HG03060 (cell line): ENCODE measurements around the gene ZNF775.

Experiments
- ATAC-seq: cut with Tn5 transposase; IDR thresholded peaks from one replicate; pipeline ENCODE4 v1.9.1; 2021; ENCODE audit warnings: low read depth, moderate number of reproducible peaks; ENCODE audit not compliant: unreplicated experiment

The ZNF775 gene

GRCh38 chr7:150344299-150344698 lies 34.8 kb upstream of the ZNF775 start:
- no peak for ATAC-seq

DNA sequence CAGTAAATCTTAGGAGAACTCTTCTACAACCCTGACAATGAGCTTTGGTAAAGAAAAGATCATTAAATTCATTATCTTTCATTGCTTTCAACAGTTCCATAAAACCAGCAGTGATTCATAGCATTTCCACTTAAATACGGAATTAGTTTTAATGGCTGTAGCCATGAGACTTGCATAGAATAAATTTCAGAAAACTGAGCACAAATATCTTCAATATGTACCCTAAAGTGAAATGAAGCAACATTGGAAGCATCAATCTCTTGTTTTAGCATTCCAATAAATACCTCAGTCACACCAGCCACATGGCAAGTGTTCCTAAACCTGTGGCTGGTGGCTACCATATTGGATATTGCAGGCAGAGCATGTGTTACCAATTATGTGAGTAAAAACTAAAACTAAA lies 34.1 kb upstream of the ZNF775 start:
- ATAC-seq: no peak

DNA sequence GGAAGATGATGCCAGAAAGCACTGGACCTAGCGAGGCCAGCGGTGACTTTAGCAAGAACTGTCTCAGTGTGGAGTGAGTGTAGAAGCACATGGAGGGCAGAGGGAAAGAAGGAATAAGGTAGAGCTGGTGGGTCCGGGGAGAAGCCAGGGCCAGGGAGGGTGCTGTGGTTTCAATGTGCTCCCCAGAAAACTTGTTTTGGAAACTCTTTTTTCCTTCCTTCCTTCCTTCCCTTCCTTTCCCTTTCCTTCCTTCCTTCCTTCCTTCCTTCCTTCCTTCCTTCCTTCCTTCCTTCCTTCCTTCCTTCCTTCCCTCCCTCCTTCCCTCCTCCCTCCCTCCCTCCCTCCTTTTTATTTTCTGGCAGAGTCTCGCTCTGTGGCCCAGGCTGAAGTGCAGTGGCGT lies 32.2 kb upstream of the ZNF775 start:
- ATAC-seq: no peak

DNA sequence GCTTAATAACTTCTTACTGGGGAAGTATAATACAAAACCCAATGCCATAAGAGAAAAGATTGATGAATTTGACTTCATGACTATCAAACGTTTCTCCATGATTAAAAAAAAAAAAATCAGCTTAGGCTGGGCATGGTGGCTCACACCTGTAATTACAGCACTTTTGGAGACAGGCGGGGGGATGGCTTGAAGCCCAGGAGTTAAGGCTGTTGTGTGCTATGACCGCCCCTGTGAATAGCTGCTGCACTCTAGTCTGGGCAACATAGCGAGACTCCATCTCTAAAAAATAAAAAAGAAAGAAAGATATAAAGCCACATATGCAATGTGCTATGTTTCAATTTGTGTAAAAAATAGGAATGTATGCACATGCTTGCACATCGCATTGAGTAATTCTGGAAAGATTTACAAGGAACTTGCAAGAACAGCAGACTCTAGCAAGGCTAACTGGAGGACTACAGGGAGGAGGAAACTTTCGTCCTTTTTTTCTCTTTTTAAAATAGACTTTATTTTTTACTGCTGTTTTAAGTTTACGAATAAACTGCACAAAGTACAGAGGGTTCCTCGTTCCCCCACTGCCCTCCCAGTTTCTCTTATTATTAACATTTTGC lies 27.4 kb upstream of the ZNF775 start:
- no peak for ATAC-seq

GRCh38 chr7:150355666-150356059 lies 23.5 kb upstream of the ZNF775 start:
- ATAC-seq: no peak

DNA sequence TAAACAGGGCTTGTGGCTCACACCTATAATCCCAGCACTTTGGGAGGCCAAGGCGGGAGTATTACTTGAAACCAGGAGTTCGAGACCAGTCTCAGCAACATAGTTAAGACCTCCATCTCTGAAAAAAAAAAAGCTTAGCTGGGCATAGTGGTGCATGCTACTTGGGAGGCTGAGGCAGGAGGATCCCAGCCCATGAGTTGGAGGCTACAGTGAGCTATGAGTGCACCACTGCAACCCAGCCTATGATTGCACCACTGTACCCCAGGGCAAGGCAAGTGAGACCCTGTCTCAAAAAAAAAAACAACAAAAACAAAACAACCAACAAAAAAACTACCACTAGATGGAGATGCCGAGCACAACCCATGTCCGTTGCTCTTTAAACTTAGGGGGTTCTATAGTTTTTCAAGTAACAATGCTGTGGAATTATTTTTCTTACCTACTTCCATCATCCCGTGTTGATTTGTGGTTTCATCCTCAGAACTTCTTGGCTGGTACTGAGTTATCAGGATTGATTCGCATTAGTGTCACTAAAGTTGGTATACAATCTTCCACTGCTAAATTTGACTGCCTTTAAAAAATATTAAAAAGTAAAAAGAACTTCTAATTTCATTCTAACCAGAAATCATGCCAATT lies 22.7 kb upstream of the ZNF775 start:
- no peak for ATAC-seq

- peak; percentile 44 for ATAC-seq
These were observed 21.9 kb upstream of the ZNF775 start for GRCh38 chr7:150357270-150357669.

- peak; percentile 5 for ATAC-seq
These were observed 21.2 kb upstream of the ZNF775 start for GRCh38 chr7:150357771-150358427.

DNA sequence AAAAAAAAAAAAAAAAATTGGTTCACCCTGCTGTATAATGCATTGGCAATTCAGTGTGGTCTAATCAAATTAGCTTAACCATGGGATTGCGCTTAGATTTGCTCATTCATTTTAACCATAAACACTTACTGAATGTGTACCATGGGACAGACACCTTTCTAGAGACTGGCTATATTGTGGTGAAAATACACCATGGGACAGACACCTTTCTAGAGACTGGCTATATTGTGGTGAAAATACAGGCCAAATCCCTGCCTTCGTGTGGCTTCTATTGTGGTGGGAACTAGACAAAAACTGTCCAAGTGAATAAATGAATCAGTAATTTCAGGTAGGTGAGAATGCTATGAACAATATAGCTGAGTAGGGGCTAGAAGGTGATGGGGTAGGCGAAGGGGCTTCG lies 20.7 kb upstream of the ZNF775 start:
- ATAC-seq: no peak

DNA sequence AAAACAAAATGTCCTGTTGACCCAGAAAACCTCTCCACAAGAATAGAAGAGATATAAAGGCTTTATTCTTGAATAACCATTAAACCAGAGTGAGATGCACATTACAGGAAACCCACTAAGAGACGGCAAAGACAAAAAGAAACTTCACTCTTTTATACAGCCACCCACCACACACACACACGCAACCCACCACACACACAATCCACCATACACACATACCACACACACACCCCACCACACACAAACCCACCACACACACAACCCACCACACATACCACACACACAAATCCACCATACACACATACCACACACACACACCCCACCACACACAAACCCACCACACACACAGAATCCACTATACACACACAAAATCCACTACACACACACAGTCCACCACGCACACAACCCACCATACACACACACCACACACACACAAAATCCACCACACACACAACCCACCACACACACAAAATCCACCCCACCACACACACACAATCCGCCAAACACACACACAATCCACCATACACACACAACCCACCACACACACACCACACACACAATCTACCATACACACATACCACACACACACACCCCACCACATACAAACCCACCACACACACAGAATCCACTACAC lies 20.0 kb upstream of the ZNF775 start:
- ATAC-seq: no peak

DNA sequence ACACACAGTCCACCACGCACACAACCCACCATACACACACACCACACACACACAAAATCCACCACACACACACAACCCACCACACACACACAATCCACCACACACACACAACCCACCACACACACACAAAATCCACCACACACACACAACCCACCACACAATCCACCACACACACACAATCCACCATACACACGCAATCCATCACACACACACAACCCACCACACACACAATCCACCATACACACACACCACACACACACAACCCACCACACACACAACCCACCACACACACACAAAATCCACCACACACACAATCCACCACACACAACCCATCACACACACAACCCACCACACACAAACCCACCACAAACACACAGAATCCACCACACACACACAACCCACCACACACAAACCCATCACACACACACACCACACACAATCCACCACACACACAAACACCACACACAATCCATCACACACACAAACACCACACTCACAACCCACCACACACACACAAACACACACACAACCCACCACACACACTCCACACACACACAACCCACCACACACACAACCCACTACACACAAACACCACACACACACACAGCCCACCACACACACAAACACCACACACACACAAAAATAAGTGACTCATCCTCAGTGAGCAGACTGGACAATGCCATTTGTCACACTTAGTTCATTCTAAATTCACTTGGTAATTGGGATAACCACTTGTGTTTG lies 19.3 kb upstream of the ZNF775 start:
- ATAC-seq: no peak

GRCh38 chr7:150360363-150361058 lies 18.6 kb upstream of the ZNF775 start:
- ATAC-seq: no peak

DNA sequence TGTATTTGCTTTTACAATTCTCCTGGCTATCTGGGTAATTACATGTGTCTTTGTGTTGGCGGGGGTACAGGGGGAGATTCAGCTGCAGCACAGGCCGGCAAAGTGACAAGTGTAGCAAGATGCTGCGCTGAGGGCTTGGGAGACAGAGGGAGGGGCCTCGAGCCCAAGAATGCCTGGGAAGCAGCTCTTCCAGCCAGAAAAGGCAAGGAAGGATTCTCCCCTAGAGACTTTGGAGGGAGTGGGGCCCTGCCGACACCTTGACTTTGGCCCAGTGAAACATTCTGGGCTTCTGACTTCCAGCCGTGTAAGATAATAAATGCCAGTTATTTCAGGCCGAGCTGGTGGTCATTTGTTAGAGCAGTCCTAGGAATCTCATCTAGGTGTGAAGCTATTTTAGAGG lies 17.7 kb upstream of the ZNF775 start:
- ATAC-seq: no peak

DNA sequence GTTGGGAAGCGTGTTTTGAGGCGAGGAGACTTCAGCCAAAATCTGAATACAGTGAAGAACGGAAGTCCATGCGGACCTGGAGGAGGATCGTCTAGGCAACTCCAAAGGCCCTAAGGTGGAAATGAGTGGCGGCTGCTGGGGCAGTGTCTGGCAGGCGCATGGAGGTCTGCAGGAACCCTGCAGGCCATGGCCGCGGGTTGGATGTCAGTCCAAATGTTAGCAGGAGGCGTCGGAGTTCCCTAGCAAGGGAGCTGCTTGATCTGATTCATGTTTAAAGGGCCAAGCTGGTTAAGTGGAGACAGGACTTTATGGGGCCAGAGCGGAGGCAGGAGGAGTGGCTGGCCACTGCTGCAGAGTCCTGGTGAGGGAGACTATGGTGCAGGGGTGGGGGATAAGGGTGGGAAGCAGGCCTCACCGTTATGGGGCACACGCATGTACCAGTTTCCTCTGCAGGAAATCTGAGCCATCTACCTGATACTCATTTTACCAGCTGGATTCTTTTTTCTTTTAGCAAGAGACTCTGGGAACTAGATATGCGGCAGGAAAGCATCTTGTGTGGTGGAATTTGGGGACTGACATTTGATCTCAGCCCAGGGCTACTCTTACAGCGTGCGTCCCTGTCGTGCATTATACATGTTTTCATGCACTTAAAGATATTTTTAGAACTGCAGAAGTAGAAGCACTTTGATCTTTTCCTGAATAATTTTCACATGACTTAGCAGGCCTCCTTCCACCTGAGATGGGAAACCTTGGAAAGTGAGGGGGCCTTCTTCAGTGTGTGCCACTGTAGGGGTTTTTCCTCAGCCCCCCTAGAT lies 17.1 kb upstream of the ZNF775 start:
- no peak for ATAC-seq

- no peak for ATAC-seq
These were observed 15.8 kb upstream of the ZNF775 start for GRCh38 chr7:150363370-150363769.

GRCh38 chr7:150363872-150364271 lies 15.3 kb upstream of the ZNF775 start:
- no peak for ATAC-seq

GRCh38 chr7:150365194-150365593 lies 13.9 kb upstream of the ZNF775 start:
- no peak for ATAC-seq

DNA sequence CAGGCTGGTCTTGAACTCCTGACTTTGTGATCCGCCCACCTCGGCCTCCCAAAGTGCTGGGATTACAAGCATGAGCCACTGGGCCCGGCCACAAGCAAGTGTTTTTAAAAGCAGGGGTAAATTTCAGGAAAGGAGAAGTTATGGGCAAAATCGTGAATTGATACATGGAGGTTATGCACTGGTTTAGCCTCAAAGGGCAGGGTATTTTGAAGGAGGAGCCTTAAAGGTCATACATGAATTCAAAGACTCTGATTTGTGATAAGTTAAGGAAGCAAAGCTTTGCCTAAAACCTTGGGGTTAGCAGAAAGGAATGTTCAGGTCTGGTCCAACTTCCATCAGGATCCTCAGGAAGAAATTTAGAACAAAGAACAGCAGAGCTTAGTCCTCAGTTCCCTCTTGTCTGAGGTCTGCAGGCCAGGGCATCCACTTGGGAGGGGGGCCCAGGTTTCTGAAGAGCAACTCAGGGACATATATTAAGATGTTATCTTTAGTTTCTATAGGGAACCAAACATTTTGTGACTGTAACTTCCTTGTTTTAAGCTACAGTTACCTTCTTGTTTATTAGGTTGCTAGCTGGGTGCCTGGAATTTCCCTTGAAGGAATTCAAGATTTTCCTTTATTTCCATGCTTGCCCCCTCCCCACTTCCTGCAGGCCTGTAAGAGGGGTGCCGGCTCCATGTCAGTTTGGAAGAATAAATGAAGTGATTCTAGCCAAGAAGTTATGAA lies 13.3 kb upstream of the ZNF775 start:
- no peak for ATAC-seq

- ATAC-seq: no peak
These were observed 11.4 kb upstream of the ZNF775 start for GRCh38 chr7:150367677-150368095.
